NCI-H128 (cell line): ENCODE measurements around the gene MTA3.

Source experiments
- DNase-seq: peaks from one replicate; lab custom pipeline; 2025; ENCODE audit not compliant: unreplicated experiment; lab: John Stamatoyannopoulos, UW

MTA3 gene

GRCh38 chr2:42658306-42658705 is 89.9 kb downstream of the MTA3 start:
- no peak for DNase-seq

- no peak for DNase-seq
Observed at GRCh38 chr2:42659609-42660008, 91.2 kb downstream of the MTA3 start.

GRCh38 chr2:42663106-42663780 is 94.8 kb downstream of the MTA3 start:
- peak; percentile 38 for DNase-seq

DNA sequence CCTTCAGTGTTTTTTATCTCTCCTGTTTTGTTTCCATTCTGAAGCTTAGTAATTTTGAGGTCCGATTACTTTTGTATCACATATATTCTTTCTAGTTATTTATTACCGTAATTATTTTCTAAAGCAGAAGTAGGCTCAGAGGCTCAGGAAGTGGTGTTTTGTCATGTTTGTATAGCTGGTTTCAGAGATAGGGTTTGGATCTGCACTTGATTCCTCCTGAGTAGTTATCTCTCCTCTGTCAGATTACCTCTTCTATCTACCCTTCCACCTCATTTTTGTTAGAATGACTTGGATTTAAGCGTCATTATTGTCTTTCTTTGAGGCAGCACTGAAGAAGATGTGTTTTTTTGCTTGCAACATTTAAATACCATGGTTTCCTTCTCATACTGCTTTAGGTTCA is 95.4 kb downstream of the MTA3 start:
- DNase-seq, result no peak

DNA sequence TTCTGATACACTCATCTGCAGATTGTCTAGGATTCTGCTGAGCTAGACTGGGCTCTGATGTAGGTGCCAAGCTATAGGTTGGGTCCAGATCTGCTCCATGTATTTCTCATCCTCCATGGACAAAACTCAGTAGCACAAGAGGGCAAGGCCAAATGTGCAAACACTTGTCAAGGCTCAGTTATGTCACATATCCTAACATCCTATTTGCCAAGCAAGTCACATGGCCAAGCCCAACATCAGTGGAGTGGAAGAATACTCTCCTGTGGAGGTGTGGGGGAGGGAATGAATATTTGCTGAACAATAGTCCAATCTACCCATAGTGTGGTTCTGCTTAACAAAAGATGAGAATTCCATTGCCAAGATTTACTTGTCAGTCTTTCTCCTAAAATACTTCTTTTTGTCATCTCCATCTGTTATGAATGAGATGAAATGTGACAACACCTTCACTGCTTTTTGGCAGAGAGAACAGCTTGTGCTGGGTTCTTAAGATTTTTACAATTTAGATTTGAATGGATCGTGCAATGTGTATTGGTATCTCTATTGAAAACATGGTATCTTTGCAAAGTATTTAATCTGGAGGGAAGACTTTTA is 105.7 kb downstream of the MTA3 start:
- no peak for DNase-seq

GRCh38 chr2:42675815-42676214 is 107.4 kb downstream of the MTA3 start:
- DNase-seq, result no peak

GRCh38 chr2:42685303-42685702 is 116.9 kb downstream of the MTA3 start:
- no peak for DNase-seq

- no peak for DNase-seq
Observed at GRCh38 chr2:42693013-42693615, 124.7 kb downstream of the MTA3 start.

DNA sequence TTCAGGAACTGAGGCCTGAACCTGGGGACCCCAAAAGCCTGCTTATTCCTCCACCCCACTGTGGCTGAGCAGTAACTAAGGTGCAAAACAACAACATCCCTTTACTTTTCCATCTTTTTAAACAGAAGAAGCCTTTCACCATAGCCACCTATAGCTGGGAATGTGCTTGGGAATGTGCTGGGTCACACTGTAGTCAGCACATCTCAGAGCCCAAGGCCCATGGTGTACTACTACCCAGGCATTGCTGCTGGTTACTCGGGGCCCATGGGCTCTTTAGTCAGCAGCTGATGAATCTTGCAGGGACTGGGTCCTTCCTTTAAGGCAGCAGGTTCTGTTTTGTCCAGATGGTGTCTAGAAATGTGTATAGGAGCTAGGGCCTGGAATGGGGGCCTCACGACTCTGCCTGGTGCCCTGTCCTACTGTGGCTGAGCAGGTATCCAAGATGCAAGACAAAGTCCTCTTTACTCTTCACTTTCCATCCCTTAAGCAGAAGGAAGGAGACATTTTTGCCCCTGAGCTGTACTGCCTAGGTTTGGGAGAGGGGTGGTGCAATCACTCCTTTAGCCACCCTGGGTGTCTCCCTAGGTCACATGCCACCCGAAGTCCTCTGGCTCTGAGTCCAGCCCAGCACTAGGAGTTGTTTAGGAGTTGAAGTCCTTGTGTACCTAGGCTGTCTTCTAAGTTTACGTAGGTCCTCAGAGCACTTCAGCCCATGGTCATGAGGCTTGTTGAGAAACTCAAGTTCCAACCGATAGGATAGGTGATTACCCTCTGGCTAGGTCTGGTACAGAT is 125.5 kb downstream of the MTA3 start:
- no peak for DNase-seq

GRCh38 chr2:42696987-42697386 is 128.6 kb downstream of the MTA3 start:
- DNase-seq, result no peak

GRCh38 chr2:42698940-42699339 is 130.5 kb downstream of the MTA3 start:
- DNase-seq, result no peak

GRCh38 chr2:42706836-42707235 is 138.4 kb downstream of the MTA3 start:
- DNase-seq, result no peak

- no peak for DNase-seq
Observed at GRCh38 chr2:42708179-42708578, 139.7 kb downstream of the MTA3 start.

GRCh38 chr2:42711896-42712295 is 143.5 kb downstream of the MTA3 start:
- DNase-seq, result no peak

DNA sequence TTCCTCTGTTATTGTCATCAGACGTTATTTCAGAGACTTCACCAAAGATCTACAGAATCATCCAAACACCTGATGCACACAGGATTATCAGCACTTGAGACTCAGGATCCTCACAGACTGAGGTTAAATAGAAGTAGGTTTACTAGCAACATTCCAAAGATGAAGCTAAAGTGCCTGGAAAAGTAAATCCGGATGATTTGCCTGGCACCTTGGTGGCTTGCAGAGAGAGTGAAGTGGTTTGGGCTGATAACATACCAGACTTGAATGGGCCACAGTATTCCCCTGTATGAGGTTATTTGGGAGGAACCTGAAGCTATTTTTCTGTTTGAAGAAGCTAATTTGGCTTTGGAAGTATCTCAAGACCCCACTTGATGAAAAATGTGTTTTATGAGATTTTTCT is 144.5 kb downstream of the MTA3 start:
- DNase-seq, result no peak

- DNase-seq, result no peak
Observed at GRCh38 chr2:42713920-42714319, 145.5 kb downstream of the MTA3 start.

GRCh38 chr2:42714686-42715085 is 146.3 kb downstream of the MTA3 start:
- no peak for DNase-seq

DNA sequence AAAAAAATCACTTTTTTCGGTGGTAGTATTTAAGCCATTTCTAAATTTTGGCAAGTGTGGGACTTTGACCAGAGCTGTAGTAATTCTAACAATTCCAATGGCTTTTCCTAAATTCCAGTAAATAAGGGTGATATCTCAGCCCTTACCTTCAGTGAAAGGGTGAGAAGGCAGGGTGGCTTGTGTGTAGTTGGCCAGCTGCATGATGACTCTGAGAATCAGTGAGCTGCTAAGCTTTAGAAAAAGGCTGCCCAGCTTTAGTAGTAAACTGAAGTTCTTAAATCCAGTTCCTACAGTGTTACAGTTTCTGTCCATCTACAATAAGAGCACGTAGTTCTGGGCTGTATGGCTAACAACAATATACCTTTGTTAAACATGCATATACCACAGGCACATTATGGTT is 153.5 kb downstream of the MTA3 start:
- no peak for DNase-seq

DNA sequence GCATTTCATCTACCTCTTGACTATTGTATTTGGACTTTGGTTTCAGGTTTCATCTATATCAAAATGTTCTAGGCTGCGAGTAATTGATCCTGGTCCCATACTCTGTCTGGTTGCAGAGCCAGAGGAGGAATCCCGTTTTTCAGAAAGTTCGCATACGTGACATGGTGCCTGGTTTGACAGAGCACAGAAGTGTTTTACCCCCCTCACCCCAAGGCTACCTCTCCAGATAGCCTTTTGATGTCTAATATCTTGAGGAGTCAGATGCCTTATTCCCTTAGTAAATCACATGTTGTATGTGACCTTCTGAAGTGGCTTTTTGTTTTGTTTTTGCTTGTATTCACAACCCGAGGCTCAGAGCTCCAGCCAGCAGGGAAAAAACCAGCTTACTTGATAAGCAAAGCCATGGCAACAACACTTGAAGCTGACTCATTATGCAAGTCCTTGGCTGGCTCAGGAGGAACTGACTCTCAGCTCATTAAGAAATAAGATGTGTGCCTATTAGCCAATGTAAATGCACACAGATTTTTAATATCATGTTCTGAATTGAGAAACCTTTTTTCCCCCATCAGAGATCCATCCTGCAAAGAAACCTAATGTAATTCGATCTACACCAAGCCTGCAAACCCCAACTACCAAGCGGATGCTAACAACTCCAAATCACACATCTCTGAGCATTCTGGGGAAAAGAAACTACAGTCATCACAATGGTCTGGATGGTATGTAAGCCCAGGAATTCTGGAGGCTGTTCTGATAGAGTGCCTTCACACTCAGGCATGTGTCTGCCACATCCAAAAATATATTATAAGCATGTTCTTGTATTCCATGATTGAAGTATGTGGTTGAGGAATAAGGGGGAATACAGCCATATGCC is 154.1 kb downstream of the MTA3 start:
- DNase-seq, result peak; percentile 8

- no peak for DNase-seq
Observed at GRCh38 chr2:42723465-42723864, 155.0 kb downstream of the MTA3 start.

GRCh38 chr2:42724886-42725285 is 156.5 kb downstream of the MTA3 start:
- DNase-seq, result no peak
